ENCODE results near the gene FALEC.

The FALEC gene

GRCh38 chr1:150515328-150516049 is at the start of gene FALEC:
FALEC (plus strand) TSS chr1:150515752.
- DNase-seq (ENCODE audit: low read depth): peak; percentile 86

GRCh38 chr1:150466964-150467363 is 48.6 kb upstream of the FALEC start:
- DNase-seq (ENCODE audit: low read depth): no peak

GRCh38 chr1:150469291-150469690 is 46.3 kb upstream of the FALEC start:
- DNase-seq (ENCODE audit: low read depth): no peak

GRCh38 chr1:150472601-150473200 is 42.9 kb upstream of the FALEC start:
- DNase-seq (ENCODE audit: low read depth): no peak

GRCh38 chr1:150473659-150474058 is 41.9 kb upstream of the FALEC start:
- no peak for DNase-seq (ENCODE audit: low read depth)

GRCh38 chr1:150474869-150475268 is 40.7 kb upstream of the FALEC start:
- no peak for DNase-seq (ENCODE audit: low read depth)

GRCh38 chr1:150476754-150477153 is 38.8 kb upstream of the FALEC start:
- no peak for DNase-seq (ENCODE audit: low read depth)

- no peak for DNase-seq (ENCODE audit: low read depth)
Measured at GRCh38 chr1:150477320-150477719, 38.2 kb upstream of the FALEC start.

- no peak for DNase-seq (ENCODE audit: low read depth)
Measured at GRCh38 chr1:150477733-150478132, 37.8 kb upstream of the FALEC start.

GRCh38 chr1:150479370-150479769 is 36.2 kb upstream of the FALEC start:
- DNase-seq (ENCODE audit: low read depth): no peak

GRCh38 chr1:150479927-150480352 is 35.6 kb upstream of the FALEC start:
- DNase-seq (ENCODE audit: low read depth): no peak

- no peak for DNase-seq (ENCODE audit: low read depth)
Measured at GRCh38 chr1:150484431-150484830, 31.1 kb upstream of the FALEC start.

GRCh38 chr1:150484861-150485260 is 30.7 kb upstream of the FALEC start:
- DNase-seq (ENCODE audit: low read depth): no peak

GRCh38 chr1:150486966-150487762 is 28.4 kb upstream of the FALEC start, which contains the start of gene TARS2:
TARS2 (plus strand) TSS chr1:150487419; CDS start chr1:150487451, 32 bp downstream.
- peak; percentile 84 for DNase-seq (ENCODE audit: low read depth)

GRCh38 chr1:150487763-150488115 is 27.8 kb upstream of the FALEC start:
- DNase-seq (ENCODE audit: low read depth): no peak

GRCh38 chr1:150493175-150493574 is 22.4 kb upstream of the FALEC start:
- no peak for DNase-seq (ENCODE audit: low read depth)

- no peak for DNase-seq (ENCODE audit: low read depth)
Measured at GRCh38 chr1:150498342-150498741, 17.2 kb upstream of the FALEC start.

- DNase-seq (ENCODE audit: low read depth): no peak
Measured at GRCh38 chr1:150505431-150505830, 10.1 kb upstream of the FALEC start.

GRCh38 chr1:150507912-150508864 is 7.4 kb upstream of the FALEC start, which contains the start of gene ECM1:
ECM1 (plus strand) TSS chr1:150508109; CDS start chr1:150508210, 101 bp downstream.
- DNase-seq (ENCODE audit: low read depth): no peak

- DNase-seq (ENCODE audit: low read depth): no peak
Measured at GRCh38 chr1:150508982-150509381, 6.6 kb upstream of the FALEC start.

- DNase-seq (ENCODE audit: low read depth): no peak
Measured at GRCh38 chr1:150511551-150511950, 4.0 kb upstream of the FALEC start.
